Neutrophil (primary cell): ENCODE data around the gene AKAP12.

Experiments
- H3K27ac ChIP-seq: fragments of 200-600 bp; sonication (generic); 2 replicates; pipeline ENCODE4 v1.5.1; 2016; ENCODE audit warnings: mild to moderate bottlenecking, moderate library complexity
- H3K27me3 ChIP-seq: fragments of 200-600 bp; sonication (generic); 2 replicates; pipeline ENCODE4 v1.6.0; 2016; ENCODE audit warnings: mild to moderate bottlenecking
- H3K36me3 ChIP-seq: fragments of 200-600 bp; sonication (generic); 2 replicates; pipeline ENCODE4 v1.5.1; 2017
- H3K4me1 ChIP-seq, 2 experiments: fragments of 200-600 bp in 1 of 2; sonication (generic) in 1 of 2; 1 replicate in 1 of 2; 2 replicates in 1 of 2; pipeline versions ENCODE4 v1.5.1 to v1.6.1; 2013 to 2016; ENCODE audit warnings: low read depth in 1 of 2, low read length in 1 of 2, mild to moderate bottlenecking in 1 of 2, moderate library complexity in 1 of 2; ENCODE audit not compliant: control insufficient read depth in 1 of 2, insufficient read depth in 1 of 2
- H3K4me3 ChIP-seq, 2 experiments: fragments of 200-600 bp in 1 of 2; sonication (generic) in 1 of 2; 1 replicate in 1 of 2; 2 replicates in 1 of 2; pipeline ENCODE4 v1.5.1; 2013 to 2016; ENCODE audit warnings: low read depth in 1 of 2, low read length in 1 of 2, mild to moderate bottlenecking in 1 of 2, moderate library complexity in 1 of 2
- H3K9me3 ChIP-seq: fragments of 200-600 bp; sonication (generic); 2 replicates; pipeline ENCODE4 v1.5.1; 2016
- CTCF ChIP-seq: fragments of 200-600 bp; sonication (generic); IDR thresholded peaks from 2 replicates; pipeline ENCODE4 v1.5.1; 2016; ENCODE audit warnings: antibody characterized with exemption

Gene AKAP12

DNA sequence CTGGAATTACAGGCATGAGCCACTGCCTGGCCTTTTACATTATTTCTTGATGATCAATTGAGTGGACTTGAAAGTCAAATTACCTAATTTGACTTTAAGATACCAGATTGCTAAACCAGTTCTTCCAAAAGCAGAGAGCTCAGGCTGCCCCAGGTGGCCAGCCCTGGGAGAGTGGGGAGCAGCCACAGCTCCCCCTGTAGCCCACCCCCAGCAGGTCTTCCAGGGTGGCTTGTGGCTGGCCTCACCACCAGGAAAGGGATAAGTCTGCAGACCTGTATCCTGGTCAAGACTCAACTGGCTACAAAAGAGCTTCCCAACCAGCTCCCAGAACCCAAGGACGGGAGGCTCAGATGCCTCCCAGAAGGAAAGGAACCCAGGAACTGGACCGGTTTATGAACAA, 23.8 kb upstream of the AKAP12 start:
- no peaks in the 10 kb centered on the region for H3K4me1 ChIP-seq
- H3K36me3 ChIP-seq, result no peaks in the 10 kb centered on the region
- no peaks in the 10 kb centered on the region for H3K27me3 ChIP-seq
- H3K4me3 ChIP-seq, result no peak overlapping the region
- H3K27ac ChIP-seq, result no peak overlapping the region
- no peak for TF ChIP-seq CTCF
- no peaks in the 10 kb centered on the region for H3K9me3 ChIP-seq

- Histone ChIP-seq H3K4me1 (no peaks in the 10 kb centered on the region), H3K9me3 (no peaks in the 10 kb centered on the region), H3K27me3 (no peaks in the 10 kb centered on the region), H3K4me3 (no peak overlapping the region), H3K36me3 (no peaks in the 10 kb centered on the region), H3K27ac (no peak overlapping the region)
- no peak for TF ChIP-seq CTCF
Measured at GRCh38 chr6:151216804-151217203, 23.0 kb upstream of the AKAP12 start.

DNA sequence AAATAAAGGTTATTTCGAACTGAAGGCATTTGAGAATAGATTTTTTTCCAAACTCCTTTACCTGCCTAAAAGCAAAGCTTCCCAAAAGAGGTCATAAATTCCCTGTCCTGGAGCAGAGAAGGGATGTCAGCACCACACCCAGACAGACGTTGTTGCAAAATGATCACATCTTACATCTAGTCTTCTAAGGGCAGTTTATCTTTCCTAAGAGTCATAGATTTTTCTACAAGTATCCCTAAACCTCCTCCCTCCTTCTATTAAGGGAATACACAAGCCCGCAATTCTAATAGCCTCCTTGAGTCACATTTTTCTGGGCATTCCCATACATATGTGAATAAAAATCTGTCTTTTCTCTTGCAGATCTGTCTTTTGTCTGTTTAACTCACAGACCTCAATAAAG, 20.6 kb upstream of the AKAP12 start:
- H3K4me1 ChIP-seq, result no peaks in the 10 kb centered on the region
- no peak overlapping the region for H3K27ac ChIP-seq
- no peak for TF ChIP-seq CTCF
- H3K9me3 ChIP-seq, result no peaks in the 10 kb centered on the region
- H3K36me3 ChIP-seq, result no peaks in the 10 kb centered on the region
- H3K4me3 ChIP-seq, result no peak overlapping the region
- H3K27me3 ChIP-seq, result no peaks in the 10 kb centered on the region

GRCh38 chr6:151224076-151224475, 15.7 kb upstream of the AKAP12 start:
- Histone ChIP-seq H3K27ac (no peak overlapping the region), H3K27me3 (no peaks in the 10 kb centered on the region), H3K4me1 (no peaks in the 10 kb centered on the region), H3K36me3 (no peaks in the 10 kb centered on the region), H3K9me3 (no peaks in the 10 kb centered on the region), H3K4me3 (no peak overlapping the region)
- no peak for TF ChIP-seq CTCF

DNA sequence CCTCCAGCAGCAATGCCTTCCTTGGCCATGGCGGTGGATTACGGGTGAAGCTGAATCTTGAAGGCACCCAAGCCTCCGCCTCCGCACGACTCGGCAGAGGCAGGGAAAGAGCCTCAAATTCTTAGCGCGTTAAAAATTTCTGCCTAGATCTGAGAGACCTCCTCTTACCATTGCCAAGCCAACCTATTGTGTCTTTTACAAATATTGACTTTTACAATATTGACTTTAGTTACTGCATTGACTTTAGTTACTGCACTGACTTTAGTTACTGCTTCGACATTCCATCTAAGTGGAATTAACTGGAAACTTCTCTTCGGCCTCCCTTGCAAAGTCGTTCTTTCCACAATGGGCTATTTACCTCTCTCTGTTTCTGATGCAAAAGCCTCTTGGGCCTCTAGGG, 13.8 kb upstream of the AKAP12 start:
- Histone ChIP-seq H3K27ac (no peak overlapping the region), H3K9me3 (no peaks in the 10 kb centered on the region), H3K4me1 (no peaks in the 10 kb centered on the region), H3K27me3 (no peaks in the 10 kb centered on the region), H3K36me3 (no peaks in the 10 kb centered on the region), H3K4me3 (no peak overlapping the region)
- no peak for TF ChIP-seq CTCF

DNA sequence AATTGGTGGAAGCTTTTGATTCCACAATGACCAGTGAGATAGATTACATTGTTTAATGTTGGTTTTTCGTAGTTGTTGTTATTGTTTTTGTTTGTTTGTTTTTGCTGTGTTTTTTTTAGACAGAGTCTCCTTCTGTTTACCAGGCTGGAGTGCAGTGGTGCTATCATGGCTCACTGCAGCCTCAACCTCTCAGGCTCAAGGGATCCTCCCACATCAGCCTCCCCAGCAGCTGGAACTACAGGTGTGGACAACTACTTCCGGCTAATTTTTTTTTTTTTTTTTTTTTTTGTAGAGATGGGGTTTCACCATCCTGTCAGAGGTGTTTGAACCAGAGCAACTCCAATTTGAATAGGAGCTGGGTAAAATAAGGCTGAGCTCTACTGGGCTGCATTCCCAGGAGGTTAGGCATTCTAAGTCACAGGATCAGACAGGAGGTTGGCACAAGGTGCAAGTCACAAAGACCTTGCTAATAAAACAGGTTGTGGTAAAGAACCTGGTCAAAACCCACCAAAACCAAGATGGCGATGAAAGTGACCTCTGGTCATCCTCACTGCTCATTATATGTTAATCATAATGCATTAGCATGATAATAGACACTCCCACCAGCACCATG, 10.9 kb upstream of the AKAP12 start:
- TF ChIP-seq CTCF, result no peak
- H3K27me3 ChIP-seq, result no peaks in the 10 kb centered on the region
- no peak overlapping the region for H3K4me3 ChIP-seq
- no peaks in the 10 kb centered on the region for H3K4me1 ChIP-seq
- H3K9me3 ChIP-seq, result no peaks in the 10 kb centered on the region
- no peaks in the 10 kb centered on the region for H3K36me3 ChIP-seq
- no peak overlapping the region for H3K27ac ChIP-seq
